ENCODE results near the gene AFF2. TPM values are rescaled to one million over a fixed set of nuclear protein-coding genes. Genes with fewer than 3 reads are reported as not detected.

Gene AFF2
- total RNA-seq, 1 donor from 2014 or later, result under 0.01 TPM

DNA sequence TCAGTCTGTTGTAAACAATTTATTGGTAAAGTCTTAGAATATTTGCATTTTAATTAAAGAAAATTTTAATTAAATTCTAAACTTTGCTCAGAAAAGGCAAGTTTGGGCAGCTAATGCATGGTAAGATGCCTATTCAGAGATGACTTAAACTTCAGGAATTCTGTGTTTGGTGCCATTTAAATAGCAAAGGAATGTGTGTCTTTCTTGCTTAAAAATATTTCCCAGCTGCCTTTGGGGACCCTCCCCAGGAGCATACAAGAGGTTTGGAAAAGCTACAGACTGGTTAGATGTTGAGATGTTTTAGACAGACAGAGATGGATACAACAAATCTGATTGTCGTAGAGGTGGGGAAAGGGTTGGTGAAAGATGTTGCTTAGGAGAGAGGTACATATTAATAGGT lies 36.5 kb downstream of the AFF2 start:
- DNase-seq (ENCODE audit: low read depth), result peak; percentile 1
- Histone ChIP-seq H3K27me3 (ENCODE audit: control insufficient read depth, insufficient read depth, low read length) (no peaks in the 10 kb centered on the region), H3K36me3 (ENCODE audit: control insufficient read depth, insufficient read depth, low read length) (no peaks in the 10 kb centered on the region), H3K4me3 (ENCODE audit: low read depth, low read length) (no peak overlapping the region)
- TF ChIP-seq, protein P1, sequence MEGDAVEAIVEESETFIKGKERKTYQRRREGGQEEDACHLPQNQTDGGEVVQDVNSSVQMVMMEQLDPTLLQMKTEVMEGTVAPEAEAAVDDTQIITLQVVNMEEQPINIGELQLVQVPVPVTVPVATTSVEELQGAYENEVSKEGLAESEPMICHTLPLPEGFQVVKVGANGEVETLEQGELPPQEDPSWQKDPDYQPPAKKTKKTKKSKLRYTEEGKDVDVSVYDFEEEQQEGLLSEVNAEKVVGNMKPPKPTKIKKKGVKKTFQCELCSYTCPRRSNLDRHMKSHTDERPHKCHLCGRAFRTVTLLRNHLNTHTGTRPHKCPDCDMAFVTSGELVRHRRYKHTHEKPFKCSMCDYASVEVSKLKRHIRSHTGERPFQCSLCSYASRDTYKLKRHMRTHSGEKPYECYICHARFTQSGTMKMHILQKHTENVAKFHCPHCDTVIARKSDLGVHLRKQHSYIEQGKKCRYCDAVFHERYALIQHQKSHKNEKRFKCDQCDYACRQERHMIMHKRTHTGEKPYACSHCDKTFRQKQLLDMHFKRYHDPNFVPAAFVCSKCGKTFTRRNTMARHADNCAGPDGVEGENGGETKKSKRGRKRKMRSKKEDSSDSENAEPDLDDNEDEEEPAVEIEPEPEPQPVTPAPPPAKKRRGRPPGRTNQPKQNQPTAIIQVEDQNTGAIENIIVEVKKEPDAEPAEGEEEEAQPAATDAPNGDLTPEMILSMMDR (IDR thresholded peaks at IDR 0.05; ENCODE audit: insufficient read depth, low read length, severe bottlenecking), result no peak
- FAIRE-seq, result no peak

- DNase-seq (ENCODE audit: low read depth) (no peak), FAIRE-seq (no peak)
- TF ChIP-seq, protein P1 (IDR thresholded peaks at IDR 0.05; ENCODE audit: insufficient read depth, low read length, severe bottlenecking), result no peak
- Histone ChIP-seq H3K36me3 (ENCODE audit: control insufficient read depth, insufficient read depth, low read length) (no peaks in the 10 kb centered on the region), H3K4me3 (ENCODE audit: low read depth, low read length) (no peak overlapping the region), H3K27me3 (ENCODE audit: control insufficient read depth, insufficient read depth, low read length) (no peaks in the 10 kb centered on the region)
These were observed 37.3 kb downstream of the AFF2 start for GRCh38 chrX:148537556-148538182.

GRCh38 chrX:148538582-148538981 lies 38.2 kb downstream of the AFF2 start:
- FAIRE-seq (no peak), DNase-seq (ENCODE audit: low read depth) (no peak)
- TF ChIP-seq, protein P1 (IDR thresholded peaks at IDR 0.05; ENCODE audit: insufficient read depth, low read length, severe bottlenecking), result no peak
- Histone ChIP-seq H3K36me3 (ENCODE audit: control insufficient read depth, insufficient read depth, low read length) (no peaks in the 10 kb centered on the region), H3K27me3 (ENCODE audit: control insufficient read depth, insufficient read depth, low read length) (no peaks in the 10 kb centered on the region), H3K4me3 (ENCODE audit: low read depth, low read length) (no peak overlapping the region)

GRCh38 chrX:148540114-148540513 lies 39.7 kb downstream of the AFF2 start:
- TF ChIP-seq, protein P1 (IDR thresholded peaks at IDR 0.05; ENCODE audit: insufficient read depth, low read length, severe bottlenecking), result no peak

DNA sequence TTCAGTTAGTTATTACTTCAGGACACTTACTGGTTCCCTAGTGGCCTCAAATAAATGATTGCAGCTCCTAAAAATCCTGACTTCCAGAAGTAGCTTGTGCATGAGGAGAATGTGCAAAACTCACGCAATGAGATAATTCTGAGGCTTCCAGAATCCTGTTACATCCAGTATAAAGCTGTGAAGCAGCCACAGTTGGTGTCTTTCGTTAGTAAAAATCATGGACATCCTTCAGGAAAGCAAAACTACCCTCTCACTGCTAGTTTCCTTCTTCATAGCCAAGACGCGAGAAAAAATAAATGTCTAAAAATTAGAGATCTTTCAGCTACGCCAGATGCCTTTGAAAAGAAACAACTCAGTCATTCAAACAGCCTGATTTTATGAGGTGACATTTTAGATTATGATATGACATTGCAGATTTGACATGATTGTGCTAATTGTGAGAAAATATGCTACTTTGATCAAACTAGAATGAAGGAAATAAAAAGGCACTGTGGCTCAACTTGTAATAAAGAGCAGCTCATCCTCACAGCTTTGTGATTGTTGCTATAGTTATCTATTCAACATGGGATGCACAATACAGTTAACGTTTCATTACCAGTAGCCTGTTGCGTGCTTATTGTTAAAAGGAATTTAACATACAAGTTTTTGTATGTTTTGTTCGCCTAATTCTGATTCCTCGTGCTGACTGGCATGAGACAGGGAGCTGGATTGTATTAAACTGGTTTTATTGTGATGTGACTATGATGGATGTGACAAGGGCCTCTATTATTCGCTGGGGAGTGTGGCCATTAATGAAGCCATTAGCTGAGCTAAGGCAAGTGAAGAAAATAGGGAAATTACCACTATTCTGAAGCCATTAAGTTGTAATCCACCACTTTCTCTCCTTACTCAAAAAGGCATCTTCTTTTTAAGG lies 40.5 kb downstream of the AFF2 start:
- H3K4me3 ChIP-seq (ENCODE audit: low read depth, low read length), result no peak overlapping the region
- FAIRE-seq (no peak), DNase-seq (ENCODE audit: low read depth) (no peak)
- H3K27me3 ChIP-seq (ENCODE audit: control insufficient read depth, insufficient read depth, low read length), result no peaks in the 10 kb centered on the region
- TF ChIP-seq, protein P1 (IDR thresholded peaks at IDR 0.05; ENCODE audit: insufficient read depth, low read length, severe bottlenecking), result no peak
- no peaks in the 10 kb centered on the region for H3K36me3 ChIP-seq (ENCODE audit: control insufficient read depth, insufficient read depth, low read length)

More at GRCh38 chrX:148540114-148540513, 39.7 kb downstream of the AFF2 start:
- FAIRE-seq, result no peak
- Histone ChIP-seq H3K27me3 (ENCODE audit: control insufficient read depth, insufficient read depth, low read length) (no peaks in the 10 kb centered on the region), H3K4me3 (ENCODE audit: low read depth, low read length) (no peak overlapping the region), H3K36me3 (ENCODE audit: control insufficient read depth, insufficient read depth, low read length) (no peaks in the 10 kb centered on the region)
- DNase-seq (ENCODE audit: low read depth), result no peak
